RWPE2 (cell line): Measurements from ENCODE around the gene LRRC14B.

Source experiments
- ATAC-seq: fragments of 200-7000 bp; cut with Tn5 transposase; 3 replicates; pipeline ENCODE4 v1.9.1; 2021; ENCODE audit warnings: low read depth
- DNase-seq: peaks from one replicate; pipeline ENCODE4 v3.0.0-alpha.2; 2020; ENCODE audit warnings: low spot score
- H3K27ac ChIP-seq: fragments of 450-650 bp; 2 replicates; pipeline ENCODE4 v1.5.1; 2017; ENCODE audit warnings: mild to moderate bottlenecking; ENCODE audit not compliant: poor library complexity, severe bottlenecking
- H3K27me3 ChIP-seq: fragments of 250-450 bp; sonication (Bioruptor Pico); 2 replicates; pipeline ENCODE4 v1.5.1; 2021; ENCODE audit warnings: mild to moderate bottlenecking, moderate library complexity; ENCODE audit not compliant: insufficient read depth, poor library complexity, severe bottlenecking
- H3K36me3 ChIP-seq: fragments of 250-450 bp; sonication (Bioruptor Pico); 2 replicates; pipeline ENCODE4 v1.5.1; 2020; ENCODE audit warnings: low read depth, mild to moderate bottlenecking, moderate library complexity
- H3K4me1 ChIP-seq: fragments of 250-450 bp; sonication (Bioruptor Pico); 2 replicates; pipeline ENCODE4 v1.5.1; 2021; ENCODE audit warnings: mild to moderate bottlenecking, moderate library complexity; ENCODE audit not compliant: insufficient read depth, poor library complexity, severe bottlenecking
- H3K4me3 ChIP-seq: fragments of 250-450 bp; sonication (Bioruptor Pico); 2 replicates; pipeline ENCODE4 v1.5.1; 2021; ENCODE audit warnings: mild to moderate bottlenecking, moderate library complexity; ENCODE audit not compliant: severe bottlenecking
- H3K9me3 ChIP-seq: fragments of 250-450 bp; sonication (Bioruptor Pico); 2 replicates; pipeline ENCODE4 v1.5.1; 2021; ENCODE audit warnings: mild to moderate bottlenecking, moderate library complexity; ENCODE audit not compliant: severe bottlenecking
- CTCF ChIP-seq: fragments of 450-650 bp; IDR thresholded peaks from one replicate; pipeline ENCODE4 v1.5.1; 2017; ENCODE audit warnings: mild to moderate bottlenecking, moderate library complexity; ENCODE audit not compliant: poor library complexity, severe bottlenecking

Gene LRRC14B

GRCh38 chr5:197892-198489 is 6.7 kb downstream of the LRRC14B start:
- no peak overlapping the region for H3K27ac ChIP-seq
- ATAC-seq (no peak; the same call in 2 of the 3 replicates), DNase-seq (no peak)
- TF ChIP-seq CTCF, result no peak
- H3K36me3 ChIP-seq, result no peaks in the 10 kb centered on the region
- H3K9me3 ChIP-seq, result no peaks in the 10 kb centered on the region
- H3K4me1 ChIP-seq, result no peaks in the 10 kb centered on the region
- H3K27me3 ChIP-seq, result no peaks in the 10 kb centered on the region
- H3K4me3 ChIP-seq, result no peak overlapping the region

- ATAC-seq (peak; percentile 9; the same call in 1 of the 3 replicates), DNase-seq (no peak)
- no peaks in the 10 kb centered on the region for H3K9me3 ChIP-seq
- H3K36me3 ChIP-seq, result peaks cover 2% of the 10 kb centered on the region; the same call in 1 of the 2 replicates
- no peaks in the 10 kb centered on the region for H3K27me3 ChIP-seq
- no peaks in the 10 kb centered on the region for H3K4me1 ChIP-seq
- H3K4me3 ChIP-seq, result no peak overlapping the region
- no peak overlapping the region for H3K27ac ChIP-seq
- no peak for TF ChIP-seq CTCF
Observed at GRCh38 chr5:198516-199196, 7.4 kb downstream of the LRRC14B start.

- Histone ChIP-seq H3K4me3 (no peak overlapping the region), H3K27ac (no peak overlapping the region), H3K27me3 (no peaks in the 10 kb centered on the region), H3K9me3 (no peaks in the 10 kb centered on the region), H3K36me3 (peaks cover 9% of the 10 kb centered on the region), H3K4me1 (no peaks in the 10 kb centered on the region)
- DNase-seq, result no peak
- TF ChIP-seq CTCF, result no peak
- ATAC-seq, result no peak
Observed at GRCh38 chr5:199197-199949, 8.1 kb downstream of the LRRC14B start.

- TF ChIP-seq CTCF, result no peak
- Histone ChIP-seq H3K4me1 (no peaks in the 10 kb centered on the region), H3K27me3 (no peaks in the 10 kb centered on the region), H3K4me3 (no peak overlapping the region), H3K27ac (no peak overlapping the region), H3K36me3 (peaks cover 17% of the 10 kb centered on the region), H3K9me3 (no peaks in the 10 kb centered on the region)
- DNase-seq (no peak), ATAC-seq (no peak)
Observed at GRCh38 chr5:199950-200645, 8.8 kb downstream of the LRRC14B start.
